HUES6 (cell line): ENCODE results near the gene TCL1B.

Experiments
- H3K27ac ChIP-seq: 2 replicates; pipeline ENCODE4 v1.7.0; 2013; ENCODE audit warnings: low read depth, mild to moderate bottlenecking, low read length, inconsistent platforms
- H3K27me3 ChIP-seq: 2 replicates; pipeline ENCODE4 v1.6.1; 2013; ENCODE audit warnings: low read length; ENCODE audit not compliant: control insufficient read depth, insufficient read depth
- H3K36me3 ChIP-seq: 2 replicates; pipeline ENCODE4 v1.6.1; 2013; ENCODE audit warnings: low read length; ENCODE audit not compliant: control insufficient read depth, insufficient read depth
- H3K4me1 ChIP-seq: 2 replicates; pipeline ENCODE4 v1.6.1; 2013; ENCODE audit warnings: low read length; ENCODE audit not compliant: control insufficient read depth, insufficient read depth
- H3K4me3 ChIP-seq: 2 replicates; pipeline ENCODE4 v1.5.1; 2013; ENCODE audit warnings: low read depth, low read length
- H3K9ac ChIP-seq: one replicate; pipeline ENCODE4 v1.6.1; 2013; ENCODE audit warnings: mild to moderate bottlenecking, low read length
- H3K9me3 ChIP-seq: 2 replicates; pipeline ENCODE4 v1.6.1; 2013; ENCODE audit warnings: low read depth, low read length; ENCODE audit not compliant: control insufficient read depth, insufficient read depth

TCL1B gene

GRCh38 chr14:95689441-95689840 is 3.2 kb downstream of the TCL1B start:
- Histone ChIP-seq H3K27ac (no peak overlapping the region), H3K9me3 (no peaks in the 10 kb centered on the region), H3K9ac (no peak overlapping the region), H3K4me1 (peaks cover 26% of the 10 kb centered on the region), H3K4me3 (no peak overlapping the region), H3K27me3 (no peaks in the 10 kb centered on the region), H3K36me3 (no peaks in the 10 kb centered on the region)

- H3K4me3 ChIP-seq = no peak overlapping the region
- peaks cover 26% of the 10 kb centered on the region for H3K4me1 ChIP-seq
- H3K27me3 ChIP-seq = no peaks in the 10 kb centered on the region
- H3K9me3 ChIP-seq = no peaks in the 10 kb centered on the region
- no peak overlapping the region for H3K27ac ChIP-seq
- no peak overlapping the region for H3K9ac ChIP-seq
- no peaks in the 10 kb centered on the region for H3K36me3 ChIP-seq
These were observed 4.6 kb downstream of the TCL1B start for GRCh38 chr14:95690815-95691214.

DNA sequence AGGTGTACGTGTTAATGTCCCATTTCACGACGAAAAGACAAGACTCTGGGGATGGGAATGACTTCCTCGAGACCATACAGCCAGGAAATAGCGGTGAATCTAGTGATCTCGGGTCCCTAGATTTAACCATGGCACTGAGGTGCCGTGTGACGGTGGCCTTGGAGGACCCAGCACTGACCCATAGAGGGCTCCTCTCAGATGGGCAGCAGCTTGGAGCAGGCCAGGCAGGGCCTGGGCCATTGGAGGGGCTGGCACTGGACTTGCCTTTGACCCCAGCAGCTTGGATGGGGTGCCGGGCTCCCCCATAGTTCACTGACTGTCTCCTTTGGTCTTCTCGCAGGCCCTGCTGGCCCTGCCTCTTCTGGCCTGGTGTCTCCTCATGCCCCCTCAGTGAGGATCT is 5.4 kb downstream of the TCL1B start:
- Histone ChIP-seq H3K27me3 (peaks cover 5% of the 10 kb centered on the region; the same call in 1 of the 2 replicates), H3K4me3 (no peak overlapping the region), H3K4me1 (peaks cover 23% of the 10 kb centered on the region), H3K9ac (no peak overlapping the region), H3K36me3 (no peaks in the 10 kb centered on the region), H3K27ac (no peak overlapping the region), H3K9me3 (no peaks in the 10 kb centered on the region)

DNA sequence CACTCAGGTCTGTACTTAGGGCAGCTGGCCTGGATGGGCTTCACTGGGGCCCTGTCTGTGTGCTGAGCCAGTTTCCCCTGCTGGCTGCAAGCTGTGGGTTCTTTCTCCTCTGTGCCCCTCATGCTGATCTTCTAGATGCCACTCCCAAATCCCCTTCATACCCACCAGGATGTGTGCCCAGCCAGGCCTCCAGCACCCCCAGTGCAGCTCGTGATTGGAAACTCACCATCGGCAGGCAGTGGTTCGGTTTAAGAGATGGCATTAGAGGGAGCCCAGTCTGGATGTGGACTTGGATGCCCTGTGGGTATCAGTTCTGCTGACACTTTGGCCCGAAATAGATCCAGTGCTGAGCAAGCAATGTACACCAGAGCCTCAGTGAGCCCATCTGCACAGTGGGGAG is 5.9 kb downstream of the TCL1B start:
- peaks cover 10% of the 10 kb centered on the region; the same call in 1 of the 2 replicates for H3K27me3 ChIP-seq
- H3K9ac ChIP-seq = no peak overlapping the region
- H3K36me3 ChIP-seq = no peaks in the 10 kb centered on the region
- H3K27ac ChIP-seq = no peak overlapping the region
- peaks cover 17% of the 10 kb centered on the region for H3K4me1 ChIP-seq
- no peak overlapping the region for H3K4me3 ChIP-seq
- no peaks in the 10 kb centered on the region for H3K9me3 ChIP-seq

DNA sequence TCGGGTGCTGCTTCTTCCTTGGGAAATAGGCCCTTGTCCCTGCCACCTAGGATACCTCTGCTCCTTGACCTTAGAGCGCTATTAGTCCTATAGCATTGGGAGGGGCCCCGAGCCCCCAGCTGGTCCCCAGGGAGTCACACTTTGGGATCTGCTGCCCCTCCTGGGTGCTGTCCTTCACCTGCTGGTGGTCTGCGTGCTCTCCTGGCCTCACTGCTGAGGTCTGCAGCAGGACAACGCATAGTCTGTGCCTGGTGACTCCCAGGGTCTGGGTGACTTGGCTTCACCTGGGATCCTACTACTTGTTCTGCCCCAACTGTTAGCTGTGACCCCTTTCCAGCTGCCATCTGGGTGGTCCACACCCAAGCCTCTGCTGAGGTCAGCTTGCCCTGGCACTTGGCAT is 8.8 kb downstream of the TCL1B start:
- H3K4me1 ChIP-seq = peaks cover 22% of the 10 kb centered on the region

GRCh38 chr14:95695913-95696312 is 9.7 kb downstream of the TCL1B start:
- peaks cover 42% of the 10 kb centered on the region; the same call in 1 of the 2 replicates for H3K27me3 ChIP-seq
- H3K4me1 ChIP-seq = peaks cover 30% of the 10 kb centered on the region

More for the DNA sequence above, 8.8 kb downstream of the TCL1B start:
- no peak overlapping the region for H3K9ac ChIP-seq
- H3K4me3 ChIP-seq = no peak overlapping the region
- H3K27me3 ChIP-seq = peaks cover 38% of the 10 kb centered on the region; the same call in 1 of the 2 replicates
- H3K27ac ChIP-seq = no peak overlapping the region
- no peaks in the 10 kb centered on the region for H3K36me3 ChIP-seq
- H3K9me3 ChIP-seq = no peaks in the 10 kb centered on the region

DNA sequence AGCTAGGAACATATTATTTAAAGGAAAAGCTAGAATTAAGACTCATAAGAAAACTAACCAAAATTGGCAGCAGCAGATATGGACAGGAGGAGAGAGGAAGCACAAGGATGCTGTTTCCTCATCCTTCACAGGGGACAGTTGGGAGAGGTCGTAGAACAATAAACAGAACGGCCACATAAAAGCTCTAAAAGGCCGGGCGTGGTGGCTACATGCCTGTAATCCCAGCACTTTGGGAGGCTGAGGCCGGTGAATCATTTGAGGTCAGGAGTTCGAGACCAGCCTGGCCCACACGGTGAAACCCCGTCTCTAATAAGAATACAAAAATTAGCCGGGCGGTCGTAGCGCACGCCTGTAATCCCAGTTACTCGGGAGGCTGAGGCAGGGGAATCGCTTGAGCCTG is 10.5 kb downstream of the TCL1B start:
- no peaks in the 10 kb centered on the region for H3K9me3 ChIP-seq
- H3K4me3 ChIP-seq = no peak overlapping the region
- H3K4me1 ChIP-seq = peaks cover 36% of the 10 kb centered on the region
- no peak overlapping the region for H3K27ac ChIP-seq
- peaks cover 50% of the 10 kb centered on the region; the same call in 1 of the 2 replicates for H3K27me3 ChIP-seq
- no peak overlapping the region for H3K9ac ChIP-seq
- H3K36me3 ChIP-seq = no peaks in the 10 kb centered on the region

More at GRCh38 chr14:95695913-95696312, 9.7 kb downstream of the TCL1B start:
- Histone ChIP-seq H3K27ac (no peak overlapping the region), H3K9me3 (no peaks in the 10 kb centered on the region), H3K36me3 (no peaks in the 10 kb centered on the region), H3K9ac (no peak overlapping the region), H3K4me3 (no peak overlapping the region)

DNA sequence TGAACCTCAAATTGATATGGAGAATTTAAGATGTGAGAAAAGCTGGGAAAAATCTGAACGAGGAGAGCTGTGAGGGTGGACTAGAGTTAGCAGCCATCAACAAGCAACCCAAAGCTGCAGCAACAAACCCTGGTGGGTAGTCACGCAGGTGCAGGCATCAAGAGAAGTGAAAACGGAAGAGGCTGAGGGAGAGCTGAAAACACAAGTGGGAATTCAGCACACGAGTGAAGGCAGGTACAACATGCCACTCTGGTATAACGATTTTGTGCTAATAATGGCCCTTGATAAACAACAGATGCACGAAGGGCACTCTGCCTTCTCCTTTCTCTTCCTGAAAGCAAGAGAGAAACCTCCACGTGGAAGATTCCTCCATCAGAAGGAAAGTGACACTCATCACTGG is 11.5 kb downstream of the TCL1B start:
- Histone ChIP-seq H3K27me3 (peaks cover 60% of the 10 kb centered on the region), H3K9me3 (no peaks in the 10 kb centered on the region), H3K27ac (no peak overlapping the region), H3K4me1 (peaks cover 38% of the 10 kb centered on the region), H3K36me3 (no peaks in the 10 kb centered on the region), H3K9ac (no peak overlapping the region), H3K4me3 (no peak overlapping the region)

GRCh38 chr14:95698287-95698686 is 12.1 kb downstream of the TCL1B start:
- Histone ChIP-seq H3K9me3 (no peaks in the 10 kb centered on the region), H3K36me3 (no peaks in the 10 kb centered on the region), H3K4me1 (peaks cover 34% of the 10 kb centered on the region), H3K27ac (no peak overlapping the region), H3K4me3 (no peak overlapping the region), H3K9ac (no peak overlapping the region), H3K27me3 (peaks cover 65% of the 10 kb centered on the region)

- H3K4me3 ChIP-seq = no peak overlapping the region
- H3K27ac ChIP-seq = no peak overlapping the region
- H3K4me1 ChIP-seq = peaks cover 34% of the 10 kb centered on the region
- no peaks in the 10 kb centered on the region for H3K36me3 ChIP-seq
- peaks cover 77% of the 10 kb centered on the region for H3K27me3 ChIP-seq
- no peaks in the 10 kb centered on the region for H3K9me3 ChIP-seq
- H3K9ac ChIP-seq = no peak overlapping the region
These were observed 13.2 kb downstream of the TCL1B start for GRCh38 chr14:95699412-95699811.

- Histone ChIP-seq H3K27ac (no peak overlapping the region), H3K4me1 (peaks cover 34% of the 10 kb centered on the region), H3K27me3 (peaks cover 84% of the 10 kb centered on the region), H3K36me3 (no peaks in the 10 kb centered on the region), H3K9me3 (no peaks in the 10 kb centered on the region), H3K4me3 (peak overlapping the region; percentile 27; the same call in 1 of the 2 replicates), H3K9ac (no peak overlapping the region)
These were observed 14.2 kb downstream of the TCL1B start for GRCh38 chr14:95700221-95700976.
